SK-N-SH (cell line): Measurements from ENCODE around the gene ADGRE3. TPM values are rescaled to one million over a fixed set of nuclear protein-coding genes. Genes with fewer than 3 reads are reported as not detected.
A peak's percentile ranks its signal among the peaks of the same experiment; 100 is the strongest.

Experiments
- CTCF ChIA-PET: fragments of 300-600, 350-600 bp; formaldehyde crosslinking; extraction: SDS; loops from one replicate; lab custom pipeline; 2021; lab: Yijun Ruan, JAX
- POLR2A ChIA-PET: fragments of 350-600 bp; sonication (Branson Sonifier 250); formaldehyde crosslinking; extraction: SDS; loops from one replicate; lab custom pipeline; 2020; ENCODE audit warnings: antibody characterized with exemption, inconsistent platforms; lab: Yijun Ruan, JAX
- DNase-seq: peaks from one replicate; pipeline ENCODE4 v3.0.0; 2012
- H2AFZ ChIP-seq: fragments of 200-600 bp; sonication (generic); 2 replicates; pipeline ENCODE4 v1.8.1; 2016; ENCODE audit warnings: antibody characterized with exemption, mild to moderate bottlenecking, low read depth
- H3F3A ChIP-seq: fragments of 200-600 bp; sonication (generic); replicated peaks from 2 replicates; pipeline ENCODE3; 2016; ENCODE audit warnings: antibody characterized with exemption, mild to moderate bottlenecking; ENCODE audit not compliant: insufficient read depth
- H3K27ac ChIP-seq, 2 experiments: fragments of 200-500 bp in 1 of 2; fragments of 200-600 bp in 1 of 2; sonication (Bioruptor generic) in 1 of 2; sonication (generic), shearing (Covaris generic) in 1 of 2; 2 replicates each; pipeline versions ENCODE4 v1.5.1 to v1.6.1; 2014 to 2016; ENCODE audit warnings: low read depth in 2 of 2, inconsistent platforms in 1 of 2, low read length in 1 of 2, mild to moderate bottlenecking in 1 of 2, mixed read lengths in 1 of 2
- H3K27me3 ChIP-seq: fragments of 200-600 bp; sonication (generic), shearing (Covaris generic); 2 replicates; pipeline ENCODE4 v1.6.1; 2016; ENCODE audit warnings: mixed run types; ENCODE audit not compliant: insufficient read depth
- H3K36me3 ChIP-seq, 2 experiments: fragments of 200-500 bp in 1 of 2; fragments of 200-600 bp in 1 of 2; sonication (Bioruptor generic) in 1 of 2; sonication (generic) in 1 of 2; replicated peaks in 1 of 2; 2 replicates each; pipeline versions ENCODE3 to v1.5.1; 2014 to 2016; ENCODE audit warnings: low read length in 1 of 2, mild to moderate bottlenecking in 1 of 2; ENCODE audit not compliant: insufficient read depth in 2 of 2, control insufficient read depth in 1 of 2
- H3K4me1 ChIP-seq, 2 experiments: fragments of 200-500 bp in 1 of 2; fragments of 200-600 bp in 1 of 2; sonication (Bioruptor generic) in 1 of 2; sonication (generic), shearing (Covaris generic) in 1 of 2; 2 replicates each; pipeline versions ENCODE4 v1.5.1 to v1.6.1; 2014 to 2016; ENCODE audit warnings: low read depth in 1 of 2, low read length in 1 of 2, mixed run types in 1 of 2; ENCODE audit not compliant: insufficient read depth in 2 of 2, control insufficient read depth in 1 of 2
- H3K4me2 ChIP-seq: fragments of 200-600 bp; sonication (generic), shearing (Covaris generic); 2 replicates; pipeline ENCODE4 v1.6.1; 2017; ENCODE audit warnings: mixed run types
- H3K4me3 ChIP-seq, 2 experiments: fragments of 200-500 bp in 1 of 2; fragments of 200-600 bp in 1 of 2; sonication (Bioruptor generic) in 1 of 2; sonication (generic), shearing (Covaris generic) in 1 of 2; 2 replicates each; pipeline versions ENCODE4 v1.5.1 to v1.8.1; 2014 to 2016; ENCODE audit warnings: low read depth in 2 of 2, inconsistent platforms in 1 of 2, low read length in 1 of 2, mild to moderate bottlenecking in 1 of 2, mixed read lengths in 1 of 2, moderate library complexity in 1 of 2
- H3K79me2 ChIP-seq: fragments of 200-600 bp; sonication (generic); 2 replicates; pipeline ENCODE4 v1.8.1; 2017; ENCODE audit warnings: mild to moderate bottlenecking; ENCODE audit not compliant: insufficient read depth
- H3K9ac ChIP-seq: fragments of 200-600 bp; sonication (generic); 2 replicates; pipeline ENCODE4 v1.6.1; 2017; ENCODE audit warnings: mixed run types
- H3K9me2 ChIP-seq: fragments of 200-600 bp; sonication (generic); 2 replicates; pipeline ENCODE4 v1.6.1; 2017; ENCODE audit warnings: mixed run types
- H3K9me3 ChIP-seq: fragments of 200-600 bp; sonication (generic); 2 replicates; pipeline ENCODE4 v1.6.1; 2017; ENCODE audit warnings: mixed run types, mild to moderate bottlenecking, moderate library complexity
- H4K20me1 ChIP-seq: fragments of 200-600 bp; sonication (generic); 2 replicates; pipeline ENCODE4 v1.6.1; 2017; ENCODE audit warnings: mild to moderate bottlenecking, mixed run types; ENCODE audit not compliant: insufficient read depth
- ELF1 ChIP-seq: IDR thresholded peaks from 2 replicates; pipeline ENCODE4 v1.4.0; 2012
- EP300 ChIP-seq, 2 experiments: IDR thresholded peaks; 2 replicates each; pipeline versions ENCODE4 v1.4.0 to v1.6.1; 2012; ENCODE audit warnings: borderline replicate concordance in 1 of 2, low read depth in 1 of 2, low read length in 1 of 2
- EZH2phosphoT487 ChIP-seq: fragments of 200-600 bp; sonication (generic); IDR thresholded peaks from 2 replicates; pipeline ENCODE4 v1.6.1; 2017; ENCODE audit warnings: low read depth, mixed run types, mild to moderate bottlenecking, antibody characterized with exemption, moderate library complexity, borderline replicate concordance
- GABPA ChIP-seq: IDR thresholded peaks from 2 replicates; pipeline ENCODE4 v1.4.0; 2012; ENCODE audit warnings: low read depth, mild to moderate bottlenecking
- GATA2 ChIP-seq: sonication (generic); formaldehyde crosslinking; IDR thresholded peaks from 2 replicates; pipeline ENCODE4 v1.5.0; 2020; ENCODE audit warnings: mild to moderate bottlenecking, missing genetic modification reagents
- JUND ChIP-seq: IDR thresholded peaks from 2 replicates; pipeline ENCODE4 v1.4.0; 2012
- MEF2A ChIP-seq: IDR thresholded peaks from 2 replicates; pipeline ENCODE4 v1.4.0; 2012; ENCODE audit warnings: low read depth, borderline replicate concordance
- MXI1 ChIP-seq: IDR thresholded peaks from 2 replicates; pipeline ENCODE4 v1.6.1; 2012; ENCODE audit warnings: mild to moderate bottlenecking, low read depth, low read length, improper control_type of control experiment
- POLR2AphosphoS5 ChIP-seq: IDR thresholded peaks from 2 replicates; pipeline ENCODE4 v1.6.1; 2012; ENCODE audit warnings: low read depth, low read length
- RCOR1 ChIP-seq: fragments of 150-350 bp; IDR thresholded peaks from 2 replicates; pipeline ENCODE4 v1.6.1; 2017; ENCODE audit warnings: antibody characterized with exemption, low read length
- REST ChIP-seq: IDR thresholded peaks from 2 replicates; pipeline ENCODE4 v1.6.1; 2012; ENCODE audit warnings: mild to moderate bottlenecking, low read depth, low read length, moderate library complexity
- RFX5 ChIP-seq: IDR thresholded peaks from 2 replicates; pipeline ENCODE4 v1.6.1; 2012; ENCODE audit warnings: mild to moderate bottlenecking, improper control_type of control experiment, low read length
- SMC3 ChIP-seq: IDR thresholded peaks from 2 replicates; pipeline ENCODE4 v1.6.1; 2012; ENCODE audit warnings: low read depth, low read length, improper control_type of control experiment
- TEAD4 ChIP-seq: IDR thresholded peaks from 2 replicates; pipeline ENCODE4 v1.4.0; 2012; ENCODE audit warnings: mild to moderate bottlenecking, borderline replicate concordance; ENCODE audit not compliant: insufficient read depth
- WGBS: methylation state at CpG from one replicate; pipeline ENCODE4 v1.1.6; 2017; ENCODE audit warnings: low lambda C conversion rate; 5-methylcytosine and 5-hydroxymethylcytosine counted together
- polyA plus RNA-seq, 3 experiments: library from polyadenylated mRNA; depleted of rRNA; stranded (reverse); fragments of >200 nt; gene quantifications; 2 replicates each; pipeline ENCODE4 v1.2.3, GENCODE V29; 2012
- TF ChIP-seq, protein P1 (sequence below): IDR thresholded peaks from 2 replicates; pipeline ENCODE4 v1.4.0; 2012; ENCODE audit warnings: low read depth
- TF ChIP-seq, protein P2 (sequence below): fragments of 150-350 bp; IDR thresholded peaks from 2 replicates; pipeline ENCODE4 v1.6.1; 2017; ENCODE audit warnings: antibody characterized with exemption, low read length, low read depth, borderline replicate concordance
- TF ChIP-seq, protein P3 (sequence below): fragments of 200-600 bp; sonication (generic); IDR thresholded peaks from 2 replicates; pipeline ENCODE4 v1.6.1; 2017; ENCODE audit warnings: antibody characterized with exemption, mild to moderate bottlenecking, moderate library complexity

The ADGRE3 gene
- polyA plus RNA-seq, 1 of the 3 experiments (the other 2 are of a cell fraction) = not detected

GRCh38 chr19:14575428-14575980 lies 99.1 kb downstream of the ADGRE3 start:
- Histone ChIP-seq H3K9ac (no peak overlapping the region), H3F3A (no peaks in the 10 kb centered on the region), H3K4me3 (no peak overlapping the region), H3K9me3 (no peaks in the 10 kb centered on the region), H3K4me1 (peaks cover 0 to 7% of the 10 kb centered on the region in 2 experiments; a peak in 2 of 4 replicates), H3K4me2 (no peak overlapping the region), H4K20me1 (no peaks in the 10 kb centered on the region), H3K79me2 (peaks cover 14% of the 10 kb centered on the region), H3K27ac (no peak overlapping the region), H2AFZ (no peak overlapping the region), H3K27me3 (peaks cover 5% of the 10 kb centered on the region; the same call in 1 of the 2 replicates), H3K36me3 (no peaks in the 10 kb centered on the region), H3K9me2 (no peaks in the 10 kb centered on the region)
- ChIA-PET CTCF (interaction anchor here (1.2 to 5.3 kb wide), 4 partner anchors 19 to 315 kb away, joined by 3 to 123 read pairs (median 6); partner anchors contain the start of gene ZNF333), POLR2A (no interaction called here)
- 49% methylated on average over 6 of the region's 6 CpGs for WGBS
- no peak for DNase-seq
- TF ChIP-seq GABPA (no peak), EP300 (IDR thresholded peaks at IDR 0.05; ENCODE audit: borderline replicate concordance in 1 of 2, low read depth in 1 of 2, low read length in 1 of 2) (no peak), REST (no peak), POLR2AphosphoS5 (no peak), SMC3 (no peak), JUND (no peak), TEAD4 (no peak), EZH2phosphoT487 (no peak), RCOR1 (no peak)
- TF ChIP-seq, protein P1, sequence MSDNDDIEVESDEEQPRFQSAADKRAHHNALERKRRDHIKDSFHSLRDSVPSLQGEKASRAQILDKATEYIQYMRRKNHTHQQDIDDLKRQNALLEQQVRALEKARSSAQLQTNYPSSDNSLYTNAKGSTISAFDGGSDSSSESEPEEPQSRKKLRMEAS = no peak

GRCh38 chr19:14571695-14572490 lies 102.8 kb downstream of the ADGRE3 start, which contains the start of gene NDUFB7:
NDUFB7 (minus strand) TSS chr19:14572066; CDS start chr19:14572000, 66 bp downstream.
- Histone ChIP-seq H3K9ac (peak within 1 kb of the TSS; percentile 70), H3F3A (no peaks in the 10 kb centered on the region), H3K9me2 (no peaks in the 10 kb centered on the region), H3K36me3 (peaks cover 0 to under 1% of the 10 kb centered on the region in 2 experiments), H4K20me1 (no peaks in the 10 kb centered on the region), H3K4me1 (peaks cover 0 to 8% of the 10 kb centered on the region in 2 experiments; a peak in 2 of 4 replicates), H3K27me3 (no peaks in the 10 kb centered on the region), H3K9me3 (no peaks in the 10 kb centered on the region), H3K4me3 (peak within 1 kb of the TSS; percentile 79 to 100), H3K4me2 (peak within 1 kb of the TSS; percentile 95), H2AFZ (peak within 1 kb of the TSS; percentile 94), H3K27ac (peak within 1 kb of the TSS in 1 of 2 experiments; percentile 76; a peak in 1 of 4 replicates), H3K79me2 (peaks cover 26% of the 10 kb centered on the region)
- CTCF ChIA-PET = interaction anchor here (0.6 to 7.9 kb wide), 11 partner anchors 8 to 493 kb away, joined by 3 to 123 read pairs (median 3); partner anchors contain the start of genes DNAJB1 and ZNF333
- POLR2A ChIA-PET = interaction anchor here (3.8 kb wide), 1 partner anchor 118 kb away, joined by 15 read pairs; the partner anchor contains the start of gene ZNF333
- peak; percentile 93 for DNase-seq
- WGBS = 2% methylated on average over 17 of the region's 40 CpGs
- TF ChIP-seq MXI1 (no peak), RCOR1 (peak; percentile 79), RFX5 (peak; percentile 52; the same call in 1 of the 2 replicates), EZH2phosphoT487 (no peak), MEF2A (no peak), SMC3 (peak; percentile 26; the same call in 1 of the 2 replicates), ELF1 (peak; percentile 85), TEAD4 (no peak), GATA2 (CRISPR knock-in tag) (no peak)
- TF ChIP-seq, protein P2, sequence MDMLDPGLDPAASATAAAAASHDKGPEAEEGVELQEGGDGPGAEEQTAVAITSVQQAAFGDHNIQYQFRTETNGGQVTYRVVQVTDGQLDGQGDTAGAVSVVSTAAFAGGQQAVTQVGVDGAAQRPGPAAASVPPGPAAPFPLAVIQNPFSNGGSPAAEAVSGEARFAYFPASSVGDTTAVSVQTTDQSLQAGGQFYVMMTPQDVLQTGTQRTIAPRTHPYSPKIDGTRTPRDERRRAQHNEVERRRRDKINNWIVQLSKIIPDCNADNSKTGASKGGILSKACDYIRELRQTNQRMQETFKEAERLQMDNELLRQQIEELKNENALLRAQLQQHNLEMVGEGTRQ = no peak
- TF ChIP-seq, protein P3, sequence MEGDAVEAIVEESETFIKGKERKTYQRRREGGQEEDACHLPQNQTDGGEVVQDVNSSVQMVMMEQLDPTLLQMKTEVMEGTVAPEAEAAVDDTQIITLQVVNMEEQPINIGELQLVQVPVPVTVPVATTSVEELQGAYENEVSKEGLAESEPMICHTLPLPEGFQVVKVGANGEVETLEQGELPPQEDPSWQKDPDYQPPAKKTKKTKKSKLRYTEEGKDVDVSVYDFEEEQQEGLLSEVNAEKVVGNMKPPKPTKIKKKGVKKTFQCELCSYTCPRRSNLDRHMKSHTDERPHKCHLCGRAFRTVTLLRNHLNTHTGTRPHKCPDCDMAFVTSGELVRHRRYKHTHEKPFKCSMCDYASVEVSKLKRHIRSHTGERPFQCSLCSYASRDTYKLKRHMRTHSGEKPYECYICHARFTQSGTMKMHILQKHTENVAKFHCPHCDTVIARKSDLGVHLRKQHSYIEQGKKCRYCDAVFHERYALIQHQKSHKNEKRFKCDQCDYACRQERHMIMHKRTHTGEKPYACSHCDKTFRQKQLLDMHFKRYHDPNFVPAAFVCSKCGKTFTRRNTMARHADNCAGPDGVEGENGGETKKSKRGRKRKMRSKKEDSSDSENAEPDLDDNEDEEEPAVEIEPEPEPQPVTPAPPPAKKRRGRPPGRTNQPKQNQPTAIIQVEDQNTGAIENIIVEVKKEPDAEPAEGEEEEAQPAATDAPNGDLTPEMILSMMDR = peak; percentile 78
